Stomach (tissue), 9 donors: ENCODE data around the gene TF. TPM values are rescaled to one million over a fixed set of nuclear protein-coding genes. Genes with fewer than 3 reads are reported as not detected.

Experiments
- DNase-seq, 2 donors: peaks; one replicate each; pipeline versions ENCODE4 v3.0.0 to v3.0.0-alpha.2; 2013 to 2019
- H3K27ac ChIP-seq, 5 donors: fragments of 200-600 bp in 4 of 5; sonication (generic) in 4 of 5; one replicate each; pipeline ENCODE4 v1.5.1; 2013 to 2019; ENCODE audit warnings: mild to moderate bottlenecking in 1 of 5, moderate library complexity in 1 of 5
- H3K27me3 ChIP-seq, 3 donors: fragments of 200-600 bp; sonication (generic); one replicate each; pipeline ENCODE4 v1.5.1; 2017 to 2019; ENCODE audit warnings: mixed run types in 1 of 3
- H3K36me3 ChIP-seq, 4 donors: fragments of 200-600 bp; sonication (generic); 1 replicate in 3 of 4; 2 replicates in 1 of 4; pipeline ENCODE4 v1.5.1; 2016 to 2019
- H3K4me1 ChIP-seq, 4 donors: fragments of 200-600 bp; sonication (generic); one replicate each; pipeline ENCODE4 v1.5.1; 2016 to 2019
- H3K4me3 ChIP-seq, 4 donors: fragments of 200-600 bp; sonication (generic) in 3 of 4; one replicate each; pipeline ENCODE4 v1.5.1; 2016 to 2019; ENCODE audit warnings: mild to moderate bottlenecking in 1 of 4
- H3K9me3 ChIP-seq, 4 donors: fragments of 200-600 bp; sonication (generic); one replicate each; pipeline ENCODE4 v1.5.1; 2016 to 2019
- EP300 ChIP-seq: sonication (generic); formaldehyde crosslinking; IDR thresholded peaks from one replicate; pipeline ENCODE4 v1.6.1; 2017; ENCODE audit warnings: antibody characterized with exemption
- POLR2A ChIP-seq, 4 donors: fragments of 450-650 bp; IDR thresholded peaks; one replicate each; pipeline ENCODE4 v1.6.1; 2016; ENCODE audit warnings: antibody characterized with exemption in 4 of 4, control low read depth in 2 of 4, mild to moderate bottlenecking in 1 of 4, moderate library complexity in 1 of 4
- POLR2AphosphoS5 ChIP-seq, 3 donors: sonication (generic); formaldehyde crosslinking; IDR thresholded peaks; one replicate each; pipeline ENCODE4 v1.6.1; 2016; ENCODE audit warnings: antibody characterized with exemption in 3 of 3
- WGBS, 5 donors: extraction: QIAGEN DNeasy Blood & Tissue Kit in 3 of 5; methylation state at CpG; one replicate each; pipeline versions ENCODE4 v1.1.5 to v1.1.7; 2013 to 2018; 5-methylcytosine and 5-hydroxymethylcytosine counted together
- intact Hi-C: fragments of 100-400 bp; cut with DNase I; formaldehyde crosslinking; loops from one replicate; pipeline ENCODE4 v1.15.1; 2023; ENCODE audit warnings: low total_unique reads
- polyA plus RNA-seq, 3 donors: library from polyadenylated mRNA; stranded (reverse); fragments of 200-250 nt; gene quantifications; one replicate each; pipeline ENCODE4 v1.2.3, GENCODE V29; 2013
- total RNA-seq, 5 donors: library from RNA; depleted of rRNA; stranded (reverse); fragments of >200 nt; gene quantifications; one replicate each; pipeline versions ENCODE4 v1.1.0 to v1.2.3, GENCODE V29; 2014 to 2016
- TF ChIP-seq, protein P1 (sequence below), 7 experiments: fragments of 450-650 bp in 4 of 7; fragments of 200-600 bp in 3 of 7; sonication (generic) in 3 of 7; IDR thresholded peaks; one replicate each; pipeline ENCODE4 v1.5.1; 2016 to 2019; ENCODE audit warnings: antibody characterized with exemption in 7 of 7, control low read depth in 2 of 7, mild to moderate bottlenecking in 1 of 7
- donor health status: healthy with polysubstance abuse.
- donor health status: Bipolar disorder and iron deficiency.
- donor health status: healthy.

TF gene
- total and polyA plus RNA-seq, 8 donors = under 0.01 to 16.2 (median 0.68) TPM; not detected in 1

DNA sequence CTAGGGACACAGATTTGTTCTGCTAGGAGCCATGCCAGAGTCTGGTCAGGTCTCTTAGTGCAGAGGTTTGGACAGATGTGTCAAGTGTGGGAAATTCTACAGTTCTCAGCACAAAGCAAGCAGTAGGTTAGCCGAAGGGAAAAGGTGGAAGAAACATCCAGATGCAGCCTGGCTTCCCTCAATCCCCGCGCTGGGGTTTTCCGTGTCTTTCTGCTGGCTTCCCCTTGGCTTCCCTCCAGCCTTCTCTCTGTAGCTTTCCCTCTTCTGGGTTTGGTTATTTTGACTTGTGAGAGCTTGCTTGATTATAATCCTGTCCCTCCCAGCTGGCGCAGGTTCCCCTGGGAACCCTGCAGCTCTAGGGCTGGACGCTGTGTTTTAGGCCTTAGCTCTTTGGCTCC lies 4.1 kb downstream of the TF start:
- DNase-seq = peak in 1 of 2 donors; percentile 33
- no peaks in the 10 kb centered on the region for H3K36me3 ChIP-seq
- 37 to 54% (median 52%) methylated on average over 6 of the region's 6 CpGs for WGBS, 5 donors

DNA sequence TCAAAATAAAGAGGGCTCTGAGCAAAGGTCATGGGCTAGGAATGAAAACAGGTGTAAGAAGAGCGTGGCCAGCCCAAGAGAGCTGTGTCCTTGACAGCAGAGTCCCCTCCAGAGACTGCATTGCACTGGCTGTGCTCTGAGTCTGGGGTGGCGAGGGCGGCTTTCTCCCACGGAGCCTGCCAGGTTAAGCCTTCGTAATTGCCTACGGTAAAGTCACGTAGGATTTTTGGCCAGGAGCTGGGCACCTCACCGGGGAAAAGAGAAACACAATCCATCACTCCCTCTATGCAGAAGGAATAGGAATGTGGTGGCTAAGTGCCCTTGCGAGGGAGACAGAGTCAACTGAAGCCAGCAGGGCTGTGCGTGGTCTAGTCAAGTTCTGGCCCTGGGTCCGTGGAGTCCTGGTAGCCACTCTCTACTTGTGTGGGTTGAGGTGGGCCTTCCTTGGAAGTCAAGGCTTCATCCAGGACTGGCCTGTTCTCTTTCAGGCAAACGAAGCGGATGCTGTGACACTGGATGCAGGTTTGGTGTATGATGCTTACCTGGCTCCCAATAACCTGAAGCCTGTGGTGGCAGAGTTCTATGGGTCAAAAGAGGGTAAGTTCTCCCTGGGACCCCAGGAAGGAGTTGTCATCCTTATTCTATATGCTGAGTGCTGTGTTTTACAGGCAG lies 7.0 kb downstream of the TF start:
- H3K27ac ChIP-seq = no peak overlapping the region
- DNase-seq = no peak
- no peaks in the 10 kb centered on the region for H3K36me3 ChIP-seq
- intact Hi-C loops = no loop called here
- TF ChIP-seq EP300 (no peak), POLR2A (IDR thresholded peaks at IDR 0.05) (no peak), POLR2AphosphoS5 (IDR thresholded peaks at IDR 0.05) (no peak)
- TF ChIP-seq, protein P1, sequence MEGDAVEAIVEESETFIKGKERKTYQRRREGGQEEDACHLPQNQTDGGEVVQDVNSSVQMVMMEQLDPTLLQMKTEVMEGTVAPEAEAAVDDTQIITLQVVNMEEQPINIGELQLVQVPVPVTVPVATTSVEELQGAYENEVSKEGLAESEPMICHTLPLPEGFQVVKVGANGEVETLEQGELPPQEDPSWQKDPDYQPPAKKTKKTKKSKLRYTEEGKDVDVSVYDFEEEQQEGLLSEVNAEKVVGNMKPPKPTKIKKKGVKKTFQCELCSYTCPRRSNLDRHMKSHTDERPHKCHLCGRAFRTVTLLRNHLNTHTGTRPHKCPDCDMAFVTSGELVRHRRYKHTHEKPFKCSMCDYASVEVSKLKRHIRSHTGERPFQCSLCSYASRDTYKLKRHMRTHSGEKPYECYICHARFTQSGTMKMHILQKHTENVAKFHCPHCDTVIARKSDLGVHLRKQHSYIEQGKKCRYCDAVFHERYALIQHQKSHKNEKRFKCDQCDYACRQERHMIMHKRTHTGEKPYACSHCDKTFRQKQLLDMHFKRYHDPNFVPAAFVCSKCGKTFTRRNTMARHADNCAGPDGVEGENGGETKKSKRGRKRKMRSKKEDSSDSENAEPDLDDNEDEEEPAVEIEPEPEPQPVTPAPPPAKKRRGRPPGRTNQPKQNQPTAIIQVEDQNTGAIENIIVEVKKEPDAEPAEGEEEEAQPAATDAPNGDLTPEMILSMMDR (IDR thresholded peaks at IDR 0.05) = no peak
- no peaks in the 10 kb centered on the region for H3K4me1 ChIP-seq
- no peaks in the 10 kb centered on the region for H3K9me3 ChIP-seq
- H3K27me3 ChIP-seq = no peaks in the 10 kb centered on the region
- no peak overlapping the region for H3K4me3 ChIP-seq
- 90 to 94% (median 91%) methylated on average over 13 of the region's 13 CpGs for WGBS, 5 donors

More for the DNA sequence above, 4.1 kb downstream of the TF start:
- H3K27me3 ChIP-seq = peaks cover 0 to 27% (median 21%) of the 10 kb centered on the region in 3 donors
- peaks cover 0 to 12% (median 5%) of the 10 kb centered on the region in 4 donors for H3K4me1 ChIP-seq
- H3K9me3 ChIP-seq = no peaks in the 10 kb centered on the region
- no peak overlapping the region for H3K4me3 ChIP-seq
- intact Hi-C loops = no loop called here
- no peak overlapping the region for H3K27ac ChIP-seq
- TF ChIP-seq POLR2AphosphoS5 (IDR thresholded peaks at IDR 0.05) (no peak), EP300 (no peak), POLR2A (IDR thresholded peaks at IDR 0.05) (no peak)
- TF ChIP-seq, protein P1 (IDR thresholded peaks at IDR 0.05) = no peak

DNA sequence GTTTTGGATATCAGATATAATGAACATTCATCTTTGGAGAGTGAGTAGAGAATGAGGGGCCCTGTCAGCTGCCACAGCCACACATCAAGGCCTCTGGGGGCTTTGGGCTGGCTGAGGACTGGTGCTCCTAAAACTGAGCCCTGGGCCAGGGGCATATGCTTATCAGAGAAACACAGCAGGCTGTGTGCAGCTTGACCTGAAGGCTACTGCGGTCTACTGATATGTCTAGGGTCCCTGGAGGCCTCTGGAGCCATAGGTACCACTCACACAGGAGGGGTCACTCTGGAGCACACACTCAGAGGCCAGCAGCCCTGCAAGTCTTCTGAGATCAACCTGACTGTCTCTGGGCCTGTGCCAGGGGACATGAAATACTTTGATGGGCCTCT lies 7.6 kb downstream of the TF start:
- TF ChIP-seq POLR2A (IDR thresholded peaks at IDR 0.05) (no peak), EP300 (no peak), POLR2AphosphoS5 (IDR thresholded peaks at IDR 0.05) (no peak)
- TF ChIP-seq, protein P1 (IDR thresholded peaks at IDR 0.05) = no peak
- H3K27me3 ChIP-seq = no peaks in the 10 kb centered on the region
- H3K36me3 ChIP-seq = no peaks in the 10 kb centered on the region
- intact Hi-C loops = no loop called here
- no peak overlapping the region for H3K4me3 ChIP-seq
- H3K4me1 ChIP-seq = no peaks in the 10 kb centered on the region
- H3K9me3 ChIP-seq = no peaks in the 10 kb centered on the region
- H3K27ac ChIP-seq = no peak overlapping the region
- 91 to 100% (median 100%) methylated on average over 1 of the region's 1 CpG for WGBS, 5 donors
- DNase-seq = no peak

DNA sequence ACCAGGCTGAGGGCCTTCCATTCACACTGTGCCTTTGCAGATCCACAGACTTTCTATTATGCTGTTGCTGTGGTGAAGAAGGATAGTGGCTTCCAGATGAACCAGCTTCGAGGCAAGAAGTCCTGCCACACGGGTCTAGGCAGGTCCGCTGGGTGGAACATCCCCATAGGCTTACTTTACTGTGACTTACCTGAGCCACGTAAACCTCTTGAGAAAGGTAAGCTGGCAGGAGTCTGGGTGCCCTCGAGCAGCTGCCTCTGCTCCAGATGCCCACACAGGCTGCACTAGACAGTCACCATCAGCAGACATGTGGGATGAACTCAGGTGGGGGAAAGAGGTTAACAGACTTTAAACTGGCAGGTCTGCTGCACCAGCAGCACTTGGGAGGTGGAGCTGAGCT lies 8.3 kb downstream of the TF start:
- intact Hi-C loops = no loop called here
- 81 to 90% (median 87%) methylated on average over 4 to 5 of the region's 5 CpGs for WGBS, 5 donors
- no peaks in the 10 kb centered on the region for H3K27me3 ChIP-seq

More for the DNA sequence above, 8.3 kb downstream of the TF start:
- Histone ChIP-seq H3K4me3 (no peak overlapping the region), H3K9me3 (no peaks in the 10 kb centered on the region), H3K36me3 (no peaks in the 10 kb centered on the region), H3K4me1 (no peaks in the 10 kb centered on the region), H3K27ac (no peak overlapping the region)
- TF ChIP-seq EP300 (no peak), POLR2AphosphoS5 (IDR thresholded peaks at IDR 0.05) (no peak), POLR2A (IDR thresholded peaks at IDR 0.05) (no peak)
- TF ChIP-seq, protein P1 (IDR thresholded peaks at IDR 0.05) = no peak
- no peak for DNase-seq
